ENCODE results near the gene CCDC106. TPM values are rescaled to one million over a fixed set of nuclear protein-coding genes. Genes with fewer than 3 reads are reported as not detected.

Gene CCDC106
- total RNA-seq, 2 experiments from 2014 or later = 1.7 to 1.8 TPM

DNA sequence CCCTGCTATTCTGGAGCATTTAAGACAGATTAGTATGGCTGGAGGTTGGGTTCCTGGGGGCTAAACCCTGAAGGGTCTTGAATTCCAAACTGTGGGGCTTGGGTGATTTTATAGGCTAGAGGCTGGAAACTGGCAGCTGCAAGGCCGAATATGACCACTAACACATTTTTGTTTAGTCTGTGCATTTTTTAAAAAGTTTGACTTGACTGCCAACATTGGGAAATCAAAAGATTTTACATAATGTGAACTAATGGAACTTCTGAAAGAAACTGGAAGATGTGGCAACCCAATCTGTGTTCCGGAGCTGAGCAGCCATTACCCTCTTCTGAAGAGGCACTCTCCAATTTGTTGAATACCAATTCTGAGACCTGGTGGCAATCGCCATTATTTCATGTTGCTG is 28.7 kb upstream of the CCDC106 start:
- H3K4me3 Mint-ChIP-seq = no peak overlapping the region
- H3K4me1 Mint-ChIP-seq (ENCODE audit: low read depth) = peaks cover 30% of the 10 kb centered on the region
- no peak for DNase-seq
- Histone ChIP-seq H3K27me3 (ENCODE audit: control insufficient read depth in 1 of 2, insufficient read depth in 2 of 2, low read length in 2 of 2) (no peaks in the 10 kb centered on the region), H3K36me3 (ENCODE audit: insufficient read depth, low read length) (peaks cover 32% of the 10 kb centered on the region), H3K9me3 (ENCODE audit: control insufficient read depth in 1 of 2, insufficient read depth in 1 of 2, low read length in 2 of 2) (no peaks in the 10 kb centered on the region), H3K4me1 (ENCODE audit: insufficient read depth, low read length) (peaks cover 24% of the 10 kb centered on the region), H3K4me3 (ENCODE audit: low read length) (no peak overlapping the region), H3K27ac (ENCODE audit: low read depth in 1 of 2, low read length in 2 of 2) (no peak overlapping the region)
- TF ChIP-seq, protein P1, sequence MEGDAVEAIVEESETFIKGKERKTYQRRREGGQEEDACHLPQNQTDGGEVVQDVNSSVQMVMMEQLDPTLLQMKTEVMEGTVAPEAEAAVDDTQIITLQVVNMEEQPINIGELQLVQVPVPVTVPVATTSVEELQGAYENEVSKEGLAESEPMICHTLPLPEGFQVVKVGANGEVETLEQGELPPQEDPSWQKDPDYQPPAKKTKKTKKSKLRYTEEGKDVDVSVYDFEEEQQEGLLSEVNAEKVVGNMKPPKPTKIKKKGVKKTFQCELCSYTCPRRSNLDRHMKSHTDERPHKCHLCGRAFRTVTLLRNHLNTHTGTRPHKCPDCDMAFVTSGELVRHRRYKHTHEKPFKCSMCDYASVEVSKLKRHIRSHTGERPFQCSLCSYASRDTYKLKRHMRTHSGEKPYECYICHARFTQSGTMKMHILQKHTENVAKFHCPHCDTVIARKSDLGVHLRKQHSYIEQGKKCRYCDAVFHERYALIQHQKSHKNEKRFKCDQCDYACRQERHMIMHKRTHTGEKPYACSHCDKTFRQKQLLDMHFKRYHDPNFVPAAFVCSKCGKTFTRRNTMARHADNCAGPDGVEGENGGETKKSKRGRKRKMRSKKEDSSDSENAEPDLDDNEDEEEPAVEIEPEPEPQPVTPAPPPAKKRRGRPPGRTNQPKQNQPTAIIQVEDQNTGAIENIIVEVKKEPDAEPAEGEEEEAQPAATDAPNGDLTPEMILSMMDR (IDR thresholded peaks at IDR 0.05) = no peak
- ATAC-seq (ENCODE audit: poor library complexity) = no peak
- no peaks in the 10 kb centered on the region for H3K27me3 Mint-ChIP-seq
- ChIA-PET CTCF (interaction anchor here (0.8 to 4.8 kb wide), 2 partner anchors 12 to 13 kb away, joined by 3 to 28 read pairs; partner anchors contain the start of gene ZNF865), POLR2A (interaction anchor here (2.6 kb wide), 1 partner anchor 13 kb away, joined by 16 read pairs; the partner anchor contains the start of gene ZNF865)
- intact Hi-C loops (cut with DNase I, micrococcal nuclease) = no loop called here
- no peaks in the 10 kb centered on the region for H3K9me3 Mint-ChIP-seq
- H3K36me3 Mint-ChIP-seq (ENCODE audit: low read depth) = peaks cover 34% of the 10 kb centered on the region
- peak overlapping the region; percentile 61 for H3K27ac Mint-ChIP-seq

DNA sequence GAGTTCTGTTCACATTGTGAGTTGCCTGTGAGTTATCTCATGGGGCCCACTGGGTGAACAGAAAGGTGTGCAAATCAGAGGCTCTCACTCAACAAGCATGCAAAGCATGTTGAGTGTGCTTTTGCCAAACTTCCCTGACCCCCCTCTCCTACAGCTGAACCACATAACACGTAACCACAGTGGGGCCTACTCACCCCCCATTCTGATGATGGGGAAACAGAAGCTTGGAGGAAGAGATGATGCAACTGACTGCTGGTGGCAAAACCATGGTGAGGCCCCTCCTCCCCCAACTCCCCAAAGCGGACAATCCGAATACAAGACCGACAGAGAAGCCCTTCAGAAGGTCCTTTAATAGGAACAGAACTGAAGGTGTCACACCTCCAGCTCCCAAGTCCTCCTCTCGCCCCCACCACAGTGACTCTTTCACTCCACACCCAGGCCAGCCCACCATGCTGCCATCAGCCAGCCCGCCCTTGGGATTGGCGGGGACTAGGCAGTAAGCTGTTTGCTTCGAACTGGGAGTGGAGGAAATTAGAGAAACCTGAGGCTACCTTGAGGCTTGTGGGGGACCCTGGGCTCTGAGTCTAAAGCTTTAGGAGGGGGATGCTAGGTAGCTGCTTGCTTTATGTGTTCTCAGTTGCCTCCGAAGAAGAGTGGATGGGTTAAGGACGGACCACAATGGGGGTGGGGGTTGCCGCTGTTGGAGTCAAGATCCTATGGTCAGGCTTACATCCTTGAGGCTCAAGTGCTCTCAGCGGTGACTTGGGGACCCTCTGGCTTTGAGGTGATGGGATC is 27.4 kb upstream of the CCDC106 start:
- H3K27me3 ChIP-seq (ENCODE audit: control insufficient read depth in 1 of 2, insufficient read depth in 2 of 2, low read length in 2 of 2) = no peaks in the 10 kb centered on the region
- H3K4me3 ChIP-seq (ENCODE audit: low read length) = no peak overlapping the region
- intact Hi-C loops (cut with DNase I, micrococcal nuclease) = no loop called here
- peaks cover 27% of the 10 kb centered on the region for H3K36me3 ChIP-seq (ENCODE audit: insufficient read depth, low read length)
- Mint-ChIP-seq H3K36me3 (ENCODE audit: low read depth) (peaks cover 39% of the 10 kb centered on the region), H3K9me3 (no peaks in the 10 kb centered on the region), H3K27ac (peak overlapping the region; percentile 61), H3K4me1 (ENCODE audit: low read depth) (peaks cover 40% of the 10 kb centered on the region), H3K4me3 (peak overlapping the region; percentile 38), H3K27me3 (no peaks in the 10 kb centered on the region)
- TF ChIP-seq, protein P1 (IDR thresholded peaks at IDR 0.05) = no peak
- ChIA-PET CTCF (interaction anchor here (0.5 to 4.8 kb wide), 2 partner anchors 15 to 61 kb away, joined by 3 to 28 read pairs; partner anchors contain the start of gene ZNF865), POLR2A (interaction anchor here (1.5 to 2.6 kb wide), 2 partner anchors 14 to 21 kb away, joined by 7 to 16 read pairs; partner anchors contain the start of genes FIZ1, ZNF524 and ZNF865)
- DNase-seq (peak in 4 of 14 experiments; percentile 31 to 66 (median 50)), ATAC-seq (ENCODE audit: poor library complexity) (no peak)
- H3K9me3 ChIP-seq (ENCODE audit: control insufficient read depth in 1 of 2, insufficient read depth in 1 of 2, low read length in 2 of 2) = no peaks in the 10 kb centered on the region
- H3K4me1 ChIP-seq (ENCODE audit: insufficient read depth, low read length) = peaks cover 35% of the 10 kb centered on the region
- H3K27ac ChIP-seq (ENCODE audit: low read depth in 1 of 2, low read length in 2 of 2) = no peak overlapping the region

DNA sequence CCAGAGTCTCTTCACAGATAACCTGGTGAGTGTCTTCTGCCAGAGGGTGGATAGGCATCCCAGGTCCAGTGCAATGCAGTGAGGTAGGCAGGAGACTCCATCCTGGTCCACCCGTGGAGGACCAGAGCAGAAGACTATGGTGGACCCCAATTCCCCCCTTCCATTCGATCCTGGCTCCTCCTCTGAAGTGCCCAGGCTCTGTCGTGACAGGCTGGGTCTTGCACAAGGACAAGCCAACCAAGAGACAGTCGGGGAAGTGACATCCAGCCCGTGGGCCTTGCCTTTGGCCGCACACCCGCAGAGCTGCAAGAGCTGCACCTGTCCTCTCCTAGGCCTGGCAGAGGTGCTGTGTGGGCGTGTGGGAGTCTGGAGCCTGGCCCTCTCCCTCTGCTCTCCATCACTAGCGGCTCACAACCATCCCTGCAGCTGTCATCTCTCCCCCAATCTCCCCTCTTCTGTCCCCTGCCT is 26.8 kb upstream of the CCDC106 start:
- ChIA-PET CTCF (interaction anchor here (4.8 kb wide), 1 partner anchor 15 kb away, joined by 28 read pairs; the partner anchor contains the start of gene ZNF865), POLR2A (interaction anchor here (2.6 kb wide), 1 partner anchor 15 kb away, joined by 16 read pairs; the partner anchor contains the start of gene ZNF865)
- Histone ChIP-seq H3K36me3 (ENCODE audit: insufficient read depth, low read length) (peaks cover 24% of the 10 kb centered on the region), H3K9me3 (ENCODE audit: control insufficient read depth in 1 of 2, insufficient read depth in 1 of 2, low read length in 2 of 2) (no peaks in the 10 kb centered on the region), H3K4me3 (ENCODE audit: low read length) (no peak overlapping the region), H3K27ac (ENCODE audit: low read depth in 1 of 2, low read length in 2 of 2) (no peak overlapping the region), H3K27me3 (ENCODE audit: control insufficient read depth in 1 of 2, insufficient read depth in 2 of 2, low read length in 2 of 2) (no peaks in the 10 kb centered on the region), H3K4me1 (ENCODE audit: insufficient read depth, low read length) (peaks cover 42% of the 10 kb centered on the region)
- TF ChIP-seq, protein P1 (IDR thresholded peaks at IDR 0.05) = no peak
- Mint-ChIP-seq H3K27ac (peak overlapping the region; percentile 61), H3K9me3 (no peaks in the 10 kb centered on the region), H3K27me3 (no peaks in the 10 kb centered on the region), H3K4me3 (no peak overlapping the region), H3K36me3 (ENCODE audit: low read depth) (peaks cover 39% of the 10 kb centered on the region), H3K4me1 (ENCODE audit: low read depth) (peaks cover 46% of the 10 kb centered on the region)
- DNase-seq = peak in 1 of 14 experiments; percentile 27
- no peak for ATAC-seq (ENCODE audit: poor library complexity)
- intact Hi-C loops (cut with DNase I, micrococcal nuclease) = no loop called here
